Measurements from ENCODE around the gene FBN1.

The FBN1 gene

DNA sequence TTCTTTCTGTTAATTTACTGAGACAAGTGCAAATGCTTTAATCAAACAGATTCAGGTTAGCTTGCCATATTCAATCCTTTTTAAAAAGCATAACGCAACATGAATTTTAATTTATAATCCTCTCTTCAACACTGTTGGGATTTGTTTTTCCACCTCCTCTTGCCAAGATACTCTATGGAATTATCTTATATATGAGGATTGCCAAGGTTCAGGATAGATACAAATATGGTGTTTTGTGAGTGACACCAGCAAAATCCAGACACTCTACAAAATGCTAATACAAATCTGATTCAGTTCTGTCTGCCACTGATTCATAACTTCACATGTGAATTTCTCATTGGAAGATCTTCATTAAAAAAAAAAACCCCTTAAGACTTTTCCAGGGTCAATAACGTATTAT lies 104.8 kb downstream of the FBN1 start:
- DNase-seq, result no peak
- intact Hi-C loops (cut with DNase I), result no loop called here

DNA sequence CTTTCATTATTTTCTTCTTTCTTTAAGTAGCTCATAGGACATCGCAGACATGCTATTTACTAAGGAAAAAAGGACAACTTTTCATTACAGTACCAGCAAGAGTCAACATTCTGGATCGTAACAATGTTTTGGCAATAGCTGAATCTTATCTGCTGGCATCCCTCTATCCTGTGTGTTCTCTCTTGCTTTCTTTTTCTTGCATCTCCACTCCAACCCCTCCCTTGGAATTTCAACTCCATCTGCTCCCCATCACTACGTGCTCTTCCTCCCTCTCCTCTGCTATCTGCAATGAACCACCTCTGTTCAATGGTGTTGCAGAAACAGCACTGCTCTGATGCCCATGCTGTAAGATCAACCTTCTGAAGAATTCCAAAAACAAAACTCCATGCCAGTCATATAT lies 106.6 kb downstream of the FBN1 start:
- DNase-seq, result no peak
- intact Hi-C loops (cut with DNase I), result no loop called here

DNA sequence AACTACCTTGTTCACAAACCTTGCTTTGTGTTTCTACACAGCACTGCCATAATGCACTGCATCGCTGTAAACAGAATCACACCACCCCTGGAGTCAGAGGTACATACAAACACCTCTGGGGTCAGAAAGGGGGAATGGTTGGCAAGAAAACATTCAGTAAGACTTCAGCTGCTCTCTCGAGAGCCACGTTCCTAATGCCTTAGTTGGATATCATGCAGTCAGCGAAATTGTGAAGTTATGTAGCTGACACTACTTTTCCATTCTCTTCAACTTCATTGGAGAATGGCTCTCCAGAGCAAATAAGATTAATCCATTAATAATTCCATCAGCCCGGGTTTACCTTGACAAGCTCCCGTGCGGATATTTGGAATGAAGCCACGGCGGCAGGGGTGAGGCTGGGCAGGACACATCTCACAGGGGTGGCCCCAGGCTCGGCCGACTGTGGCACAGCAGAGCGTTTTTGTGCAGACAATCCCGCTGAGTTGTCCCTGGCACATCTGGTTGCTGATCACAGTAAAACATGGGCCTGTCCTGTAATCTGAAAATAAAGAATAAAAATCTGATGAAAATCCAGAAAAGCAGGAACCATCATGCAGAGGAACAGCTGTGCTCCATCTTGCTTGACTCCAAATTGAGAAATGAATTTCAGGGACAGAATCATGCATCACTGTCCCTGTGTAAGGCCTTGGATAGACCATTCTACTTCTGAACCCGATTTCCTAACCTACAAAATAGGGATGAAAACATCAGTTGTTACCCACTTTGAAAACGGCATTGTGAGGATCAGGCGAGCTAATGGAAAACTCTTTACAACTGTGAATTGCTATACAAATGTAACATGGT lies 108.0 kb downstream of the FBN1 start:
- intact Hi-C loops (cut with DNase I), result no loop called here
- DNase-seq, result no peak

DNA sequence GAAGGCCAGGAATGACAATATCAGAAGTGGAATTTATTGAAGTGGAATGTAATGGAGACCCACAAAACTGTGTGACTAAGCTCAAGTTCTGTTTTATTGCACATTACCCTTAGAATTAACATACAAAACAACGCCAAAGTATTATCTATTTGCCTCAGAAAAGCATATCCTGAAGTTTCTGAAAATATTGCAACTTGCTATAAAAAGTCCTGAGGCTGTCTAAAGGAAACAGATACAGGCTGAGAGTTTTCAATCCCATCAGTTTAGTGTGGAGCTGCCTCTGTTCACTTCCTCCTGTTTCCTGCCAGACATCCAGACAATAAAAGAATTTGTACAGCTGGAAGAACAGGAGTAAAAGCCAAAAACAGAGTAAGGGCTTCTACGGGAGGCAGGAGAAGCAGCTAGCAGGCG lies 108.8 kb downstream of the FBN1 start:
- DNase-seq, result no peak
- intact Hi-C loops (cut with DNase I), result no loop called here

DNA sequence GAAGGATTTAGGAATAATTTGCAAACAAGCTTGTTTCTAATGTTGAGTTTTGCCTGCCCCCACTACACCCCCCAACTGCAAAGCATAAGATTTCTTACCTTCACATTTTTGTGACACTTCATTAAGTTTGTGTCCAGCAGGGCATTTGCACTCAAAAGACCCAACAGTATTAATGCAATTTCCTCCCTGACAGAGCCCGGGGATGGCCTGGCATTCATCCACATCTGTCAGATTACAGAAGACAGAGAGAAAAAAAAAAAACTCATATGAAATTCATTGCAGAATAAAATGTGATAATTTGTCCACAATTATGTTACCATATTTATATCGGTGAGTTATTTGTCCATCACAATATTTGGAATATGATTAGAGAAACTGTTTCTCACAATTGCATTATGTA lies 111.5 kb downstream of the FBN1 start:
- intact Hi-C loops (cut with DNase I), result no loop called here
- DNase-seq, result no peak

DNA sequence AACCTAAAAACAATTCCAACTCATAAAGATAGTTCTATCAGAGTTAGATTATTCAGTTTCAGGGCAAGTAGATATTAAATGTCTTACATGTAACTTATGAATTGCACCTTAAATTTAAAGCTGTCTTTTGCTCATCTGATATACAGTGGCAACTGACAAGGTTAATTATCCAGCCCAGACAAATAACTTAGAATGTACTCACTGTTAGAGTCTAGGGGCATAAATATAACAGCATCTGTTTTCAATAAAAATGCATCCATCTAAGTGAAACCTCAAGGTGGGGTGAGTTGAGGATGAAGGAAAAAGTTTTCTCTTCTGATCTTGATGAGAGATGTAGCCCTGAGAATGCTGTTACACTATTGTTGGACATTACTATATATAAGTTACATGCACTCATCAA lies 112.6 kb downstream of the FBN1 start:
- intact Hi-C loops (cut with DNase I), result no loop called here
- DNase-seq, result no peak

DNA sequence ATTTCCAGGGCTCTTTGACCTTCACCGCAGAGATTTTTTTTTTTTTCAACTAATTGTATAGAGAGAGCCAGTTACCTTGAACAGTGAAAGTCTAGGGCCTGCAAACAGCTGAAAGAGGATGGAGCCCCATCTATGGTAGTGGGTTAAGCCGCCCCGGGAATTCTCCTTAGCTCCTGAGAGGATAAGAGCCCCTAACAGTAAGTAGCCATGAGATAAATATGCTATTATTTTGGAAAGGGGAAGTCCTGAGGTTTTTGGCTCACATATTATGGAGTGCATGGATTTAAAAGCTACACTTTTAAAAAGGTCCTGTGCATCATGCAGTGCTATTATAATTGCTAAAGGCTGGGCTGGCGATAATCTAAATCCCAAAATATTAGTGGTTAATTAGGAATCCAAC lies 115.0 kb downstream of the FBN1 start:
- DNase-seq, result no peak
- intact Hi-C loops (cut with DNase I), result no loop called here

DNA sequence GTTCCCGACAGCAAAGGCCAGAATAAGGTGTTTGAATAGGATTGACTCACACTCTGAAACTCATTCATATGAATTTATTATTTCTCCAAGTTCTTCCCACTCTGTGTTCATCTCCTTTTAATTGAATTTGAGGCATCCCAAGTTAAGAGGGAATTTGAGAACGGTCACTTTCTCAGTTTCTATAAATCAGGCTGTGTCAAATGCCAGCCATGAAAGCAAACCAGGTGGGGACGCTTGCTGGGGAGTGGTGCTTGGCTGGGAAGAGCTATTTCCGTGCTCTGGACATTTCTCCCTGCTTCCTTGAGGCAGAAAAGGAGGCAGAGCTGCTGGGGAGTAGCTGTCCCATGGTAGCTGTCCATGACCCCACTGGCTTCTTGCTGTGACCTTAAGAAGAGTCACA lies 116.6 kb downstream of the FBN1 start:
- no peak for DNase-seq
- intact Hi-C loops (cut with DNase I), result no loop called here

DNA sequence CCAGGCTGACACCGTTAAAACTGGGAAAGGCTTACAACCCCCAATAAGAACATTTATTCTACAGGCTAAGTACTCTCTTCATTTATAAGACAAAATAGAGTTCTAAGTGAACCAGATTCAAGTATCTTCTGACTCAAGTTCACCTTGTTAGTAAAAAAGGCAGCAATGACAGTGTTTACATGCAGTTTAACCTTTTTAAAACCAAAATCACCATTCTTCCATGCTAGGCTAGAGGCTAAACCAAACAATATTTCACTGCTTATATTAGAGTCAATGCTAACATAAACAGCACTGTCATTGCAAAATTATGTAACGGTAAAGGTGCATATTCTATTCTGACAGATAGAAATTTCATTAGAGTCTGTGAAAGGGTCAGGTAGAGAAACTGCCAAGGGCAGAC lies 118.0 kb downstream of the FBN1 start:
- DNase-seq, result no peak
- intact Hi-C loops (cut with DNase I), result no loop called here

DNA sequence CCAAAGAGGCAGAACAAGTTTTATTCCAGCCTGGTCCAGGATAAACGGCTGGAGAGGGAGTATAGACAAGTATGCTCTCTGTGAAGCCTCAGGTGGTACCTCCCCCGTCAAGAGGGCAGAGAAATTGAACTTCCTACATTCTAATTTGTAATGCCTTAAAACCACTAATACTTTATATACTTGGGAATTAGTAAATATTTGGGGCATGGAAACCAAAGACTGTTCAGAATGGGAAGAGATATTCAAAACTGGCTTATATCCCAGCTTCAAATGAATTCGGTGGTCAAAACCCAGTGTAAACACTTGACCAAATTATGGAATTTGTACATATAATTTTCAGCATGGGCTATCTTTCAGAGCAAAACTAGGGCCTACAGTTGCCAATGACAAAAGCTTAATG lies 122.6 kb downstream of the FBN1 start:
- DNase-seq, result no peak

DNA sequence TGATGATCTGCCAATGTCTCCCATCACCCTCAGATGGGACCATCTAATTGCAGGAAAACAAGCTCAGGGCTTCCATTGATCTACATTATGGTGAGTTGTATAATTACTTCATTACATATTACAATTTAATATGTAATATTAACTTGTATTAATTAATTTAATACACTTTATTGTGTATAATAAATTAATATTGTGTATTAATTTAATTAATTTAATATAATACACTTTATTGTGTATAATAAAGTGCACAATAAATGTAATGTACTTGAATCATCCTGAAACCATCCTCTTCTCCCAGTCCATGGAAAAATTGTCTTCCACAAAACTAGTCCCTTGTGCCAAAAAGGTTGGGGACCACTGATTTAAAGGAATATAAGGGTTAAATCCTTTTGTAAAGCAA lies 123.4 kb downstream of the FBN1 start:
- intact Hi-C loops (cut with DNase I), result no loop called here
- DNase-seq, result no peak

More for the DNA sequence above, 122.6 kb downstream of the FBN1 start:
- intact Hi-C loops (cut with DNase I), result no loop called here

DNA sequence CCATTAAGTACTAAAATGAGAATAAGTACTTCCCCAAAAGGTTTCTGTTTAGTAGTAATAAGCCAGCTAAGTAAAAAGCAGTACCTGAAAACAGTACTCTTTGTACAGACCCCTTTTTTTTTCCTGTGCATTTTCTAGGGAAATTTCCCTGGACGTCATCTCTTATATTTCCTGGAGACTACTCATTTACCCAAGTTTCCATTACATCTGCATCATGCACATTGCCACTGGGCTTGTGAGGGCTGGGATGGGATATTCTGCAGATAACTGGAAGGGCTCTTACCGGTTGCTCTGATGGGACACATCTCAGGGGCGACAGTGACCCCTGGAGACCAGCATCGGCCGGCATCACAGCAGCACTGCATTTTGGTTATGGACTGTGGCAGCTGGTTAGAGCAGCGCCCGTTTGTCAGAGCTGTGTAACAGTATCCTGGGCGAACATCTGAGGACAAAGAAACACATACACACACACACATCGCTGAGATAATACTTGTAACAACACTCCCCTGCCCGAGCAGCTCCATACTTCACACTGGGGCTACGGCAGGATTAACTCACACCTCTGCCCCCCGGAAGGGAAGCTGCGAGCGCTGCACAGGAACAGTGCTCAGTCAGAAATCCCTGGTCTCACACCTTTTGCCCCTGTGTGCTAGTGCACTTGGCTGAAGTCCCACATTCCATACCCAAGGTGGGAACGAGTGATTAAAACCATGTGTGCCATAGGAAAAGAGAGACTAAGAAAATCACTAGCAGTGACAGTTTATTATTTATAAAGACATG lies 124.9 kb downstream of the FBN1 start:
- DNase-seq, result no peak
- intact Hi-C loops (cut with DNase I), result no loop called here

DNA sequence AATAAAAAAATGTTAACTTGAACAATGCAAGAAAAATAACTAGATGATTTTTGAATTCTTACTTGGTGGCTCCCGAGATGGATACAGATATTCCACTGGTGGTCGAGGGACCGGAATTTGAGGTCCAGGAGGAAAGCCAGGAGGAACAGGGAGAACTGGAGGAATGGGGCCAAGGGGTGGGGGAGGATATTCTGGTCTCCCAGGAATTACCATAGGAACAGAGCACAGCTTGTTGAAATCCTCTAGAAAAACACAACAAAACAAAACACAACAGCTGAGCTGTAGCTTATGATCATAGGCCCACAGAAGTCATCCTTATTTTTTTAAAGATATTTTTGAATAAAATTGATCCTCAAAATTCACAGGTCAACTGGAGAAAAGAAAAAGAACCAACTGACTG lies 129.4 kb downstream of the FBN1 start:
- intact Hi-C loops (cut with DNase I), result no loop called here
- DNase-seq, result peak in 3 of 42 donors; percentile 14 to 20 (median 20)

DNA sequence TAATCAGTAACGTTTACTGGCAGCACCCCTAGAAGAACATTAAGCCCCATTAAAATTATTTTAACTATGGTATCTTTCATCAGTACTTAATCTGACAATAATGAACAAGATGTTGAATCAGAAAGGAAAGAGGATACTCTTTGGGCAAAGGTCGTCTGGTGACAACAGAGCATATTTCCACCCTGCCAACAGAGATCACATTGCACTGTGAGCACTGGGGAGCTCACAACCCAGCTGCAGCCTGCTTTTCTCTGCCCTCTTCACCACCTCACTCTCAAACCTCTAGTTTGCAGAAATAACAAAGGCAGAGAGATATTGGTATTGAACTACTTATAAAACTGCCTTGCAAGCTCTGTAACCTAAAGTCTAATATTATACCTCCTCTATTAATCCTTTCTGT lies 130.0 kb downstream of the FBN1 start:
- intact Hi-C loops (cut with DNase I), result no loop called here
- DNase-seq, result no peak

DNA sequence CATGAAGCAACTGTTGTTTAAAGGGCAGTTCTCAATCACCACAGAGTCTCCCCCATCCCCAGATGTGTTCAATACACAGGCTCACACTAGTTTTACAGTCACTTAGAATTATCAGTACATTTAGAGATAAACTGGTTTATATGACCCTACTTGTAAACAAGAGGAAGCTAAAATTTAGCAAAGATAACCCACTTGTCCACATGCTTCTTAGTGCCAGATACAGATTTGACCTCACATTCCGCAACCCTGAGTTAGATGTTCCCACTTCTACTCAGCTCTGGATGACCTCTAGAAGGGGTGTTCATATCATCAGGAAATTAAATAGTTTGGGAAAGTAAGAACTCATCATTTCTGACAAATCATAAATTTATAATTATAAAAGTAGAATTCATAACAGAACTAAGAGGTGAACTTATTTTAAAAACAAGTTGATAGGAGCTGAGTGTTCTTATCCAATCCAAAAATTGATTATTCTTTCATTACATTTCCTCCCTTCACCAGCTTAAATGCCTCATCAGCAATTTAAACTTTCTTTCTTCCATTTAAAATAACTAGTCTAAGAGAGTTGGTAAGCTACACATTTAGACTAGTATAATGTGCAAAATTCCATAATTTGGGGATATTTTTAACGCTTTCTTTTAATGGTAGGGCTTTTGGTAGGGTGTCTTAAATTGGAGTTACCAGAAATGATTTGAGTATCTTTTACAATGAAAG lies 131.2 kb downstream of the FBN1 start:
- intact Hi-C loops (cut with DNase I), result no loop called here
- no peak for DNase-seq

DNA sequence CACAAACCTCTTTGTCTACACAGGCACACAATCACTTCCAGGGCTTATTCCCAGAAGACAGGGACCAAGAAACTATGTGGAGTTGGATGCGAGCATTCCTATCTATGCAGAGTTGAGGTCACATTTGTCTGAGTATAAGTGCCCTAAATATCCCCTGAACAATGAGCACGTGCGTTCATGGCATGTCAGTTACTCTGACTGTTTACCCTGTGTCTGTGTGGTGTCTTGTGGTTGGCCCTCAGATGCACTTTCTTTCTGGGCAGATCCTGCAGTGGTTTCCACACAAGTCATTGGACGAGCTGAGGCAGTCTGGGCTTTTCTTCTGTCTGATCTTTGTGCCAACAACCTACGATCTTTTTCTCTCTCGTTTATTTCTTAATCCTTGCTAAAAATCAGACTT lies 134.5 kb downstream of the FBN1 start:
- peak in 1 of 42 donors; percentile 8 for DNase-seq
- intact Hi-C loops (cut with DNase I), result no loop called here

DNA sequence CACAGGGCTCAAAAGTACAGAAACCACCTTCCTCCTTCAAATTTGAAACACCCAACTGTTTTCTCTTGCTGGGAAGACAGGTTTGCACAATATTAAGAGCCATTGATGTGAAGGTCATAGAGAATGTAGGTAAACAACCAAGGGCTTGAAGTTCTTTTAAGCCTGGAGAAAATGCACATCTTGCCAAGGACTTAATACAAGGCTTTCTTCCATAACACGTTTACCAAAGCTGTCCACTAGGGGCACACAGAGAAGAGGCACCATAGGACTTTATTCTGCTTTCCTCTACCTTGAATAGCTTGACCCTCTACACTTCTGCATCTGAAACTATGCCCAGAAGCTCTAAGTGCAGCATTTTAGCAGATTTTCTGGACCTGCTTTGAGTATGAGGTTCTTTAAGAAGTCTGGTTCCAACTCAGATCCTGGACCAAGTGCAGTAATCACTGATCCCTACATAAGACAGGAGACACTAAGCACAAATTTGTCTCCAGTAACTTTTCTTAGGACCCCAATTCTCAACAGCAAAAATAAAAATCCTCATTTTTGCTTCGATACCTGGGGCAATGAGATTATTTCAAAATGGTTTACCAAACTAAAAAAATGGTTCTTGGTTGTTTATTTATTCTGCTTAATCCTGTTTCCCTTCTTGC lies 138.0 kb downstream of the FBN1 start:
- intact Hi-C loops (cut with DNase I), result loop anchor here (10.0 kb wide), 1 partner anchor 137 kb away; the partner anchor contains the start of gene FBN1
- DNase-seq, result peak in 13 of 42 donors; percentile 10 to 73 (median 26)

DNA sequence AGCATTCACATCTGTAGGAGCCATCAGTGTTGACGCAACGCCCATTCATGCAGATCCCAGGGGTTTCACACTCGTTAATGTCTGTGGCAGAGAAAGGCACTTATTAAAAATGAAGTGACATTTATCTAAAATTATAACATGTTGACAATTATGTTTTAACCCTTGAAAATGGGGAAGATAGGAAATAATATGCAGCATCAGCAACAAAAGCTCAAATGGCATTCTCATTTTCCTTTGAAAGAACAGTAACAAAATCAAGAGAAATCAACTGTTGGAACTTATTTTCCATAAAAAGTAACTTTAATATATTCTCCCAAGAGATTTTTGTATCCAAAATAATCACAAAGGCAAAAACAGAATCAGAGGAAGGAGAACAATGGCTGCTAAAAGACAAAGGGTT lies 140.4 kb downstream of the FBN1 start:
- intact Hi-C loops (cut with DNase I), result loop anchor here (10.0 kb wide), 1 partner anchor 140 kb away; the partner anchor contains the start of gene FBN1

DNA sequence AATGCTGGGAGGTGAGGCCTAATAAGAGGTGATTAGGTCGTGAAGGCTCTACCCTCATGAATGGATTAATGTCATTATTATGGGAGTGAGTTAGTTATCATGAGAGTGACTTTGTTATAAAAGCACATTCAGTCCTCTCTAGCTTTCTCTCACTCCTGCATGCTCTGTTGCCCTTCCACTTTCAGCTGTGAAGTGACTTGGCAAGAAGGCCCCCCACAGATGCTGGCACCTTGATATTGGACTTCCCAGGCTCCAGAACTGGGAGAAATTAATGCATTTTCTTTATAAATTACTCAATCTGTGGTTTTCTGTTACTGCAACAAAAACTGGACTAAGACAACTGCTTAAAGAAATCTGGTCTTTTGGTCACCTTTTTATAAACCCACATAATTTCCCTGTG lies 144.3 kb downstream of the FBN1 start:
- no peak for DNase-seq
- intact Hi-C loops (cut with DNase I), result loop anchor here (10.0 kb wide), 1 partner anchor 144 kb away; the partner anchor contains the start of gene FBN1

More for the DNA sequence above, 140.4 kb downstream of the FBN1 start:
- DNase-seq, result no peak
